Pons (tissue), 1 donor: Measurements from ENCODE around the gene OR10P1.
A peak's percentile ranks its signal among the peaks of the same experiment; 100 is the strongest.
"Not testable (repeated sequence)": the region's sequence is repeated elsewhere in the genome, so short reads cannot be mapped to it uniquely, and the experiment has no call there.

Source experiments
- DNase-seq: peaks from one replicate; pipeline ENCODE4 v3.0.0-alpha.2; 2016; ENCODE audit warnings: low spot score

The OR10P1 gene

GRCh38 chr12:55636853-55637252, at the start of gene OR10P1:
Gene OR10P1 (plus strand): TSS chr12:55636892. CDS start chr12:55636892, 0 bp downstream.
- no peak for DNase-seq

DNA sequence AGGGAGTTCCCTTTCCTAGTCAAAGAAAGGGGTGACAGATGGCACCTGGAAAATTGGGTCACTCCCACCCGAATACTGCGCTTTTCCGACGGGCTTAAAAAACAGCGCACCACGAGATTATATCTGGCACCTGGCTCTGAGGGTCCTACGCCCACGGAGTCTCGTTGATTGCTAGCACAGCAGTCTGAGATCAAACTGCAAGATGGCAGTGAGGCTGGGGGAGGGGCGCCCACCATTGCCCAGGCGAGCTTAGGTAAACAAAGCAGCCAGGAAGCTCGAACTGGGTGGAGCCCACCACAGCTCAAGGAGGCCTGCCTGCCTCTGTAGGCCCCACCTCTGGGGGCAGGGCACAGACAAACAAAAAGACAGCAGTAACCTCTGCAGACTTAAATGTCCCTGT, 46.5 kb upstream of the OR10P1 start:
- DNase-seq: not testable (repeated sequence)

GRCh38 chr12:55607821-55608594, 28.7 kb upstream of the OR10P1 start:
- DNase-seq: no peak

GRCh38 chr12:55610598-55610997, 26.1 kb upstream of the OR10P1 start:
- no peak for DNase-seq

- DNase-seq: no peak
These were observed 24.0 kb upstream of the OR10P1 start for GRCh38 chr12:55612646-55613045.

GRCh38 chr12:55614764-55615163, 21.9 kb upstream of the OR10P1 start:
- DNase-seq: no peak

- peak; percentile 94 for DNase-seq
These were observed 17.1 kb upstream of the OR10P1 start for GRCh38 chr12:55619354-55620138.

GRCh38 chr12:55624056-55624455, 12.6 kb upstream of the OR10P1 start:
- DNase-seq: no peak

GRCh38 chr12:55626154-55626553, 10.5 kb upstream of the OR10P1 start:
- peak; percentile 14 for DNase-seq

GRCh38 chr12:55629058-55629841, 7.4 kb upstream of the OR10P1 start:
- no peak for DNase-seq

- no peak for DNase-seq
These were observed 5.6 kb upstream of the OR10P1 start for GRCh38 chr12:55631056-55631455.

DNA sequence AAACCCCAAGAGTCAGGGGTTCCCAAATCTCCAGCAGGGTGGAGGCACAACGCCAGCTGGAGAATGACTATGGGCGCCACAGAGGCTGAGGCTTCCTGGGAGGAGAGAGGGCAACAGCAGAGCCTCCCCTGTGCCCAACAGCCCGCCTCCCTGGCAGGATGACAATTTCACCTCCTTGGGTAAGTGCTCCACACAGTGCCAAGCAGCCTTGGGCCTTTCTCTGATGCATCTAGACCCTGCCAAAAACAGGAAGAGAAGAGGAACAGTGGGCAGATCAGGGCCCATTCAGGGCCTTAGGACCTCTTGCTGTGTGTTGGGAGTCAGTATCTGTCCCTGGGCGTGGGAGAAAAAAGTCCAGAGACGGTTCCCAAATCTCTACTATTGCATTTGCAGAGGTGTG, 5.0 kb upstream of the OR10P1 start:
- no peak for DNase-seq

- DNase-seq: no peak
These were observed 3.5 kb upstream of the OR10P1 start for GRCh38 chr12:55633151-55633550.

- DNase-seq: no peak
These were observed 506 bp upstream of the OR10P1 start for GRCh38 chr12:55636116-55636655.

DNA sequence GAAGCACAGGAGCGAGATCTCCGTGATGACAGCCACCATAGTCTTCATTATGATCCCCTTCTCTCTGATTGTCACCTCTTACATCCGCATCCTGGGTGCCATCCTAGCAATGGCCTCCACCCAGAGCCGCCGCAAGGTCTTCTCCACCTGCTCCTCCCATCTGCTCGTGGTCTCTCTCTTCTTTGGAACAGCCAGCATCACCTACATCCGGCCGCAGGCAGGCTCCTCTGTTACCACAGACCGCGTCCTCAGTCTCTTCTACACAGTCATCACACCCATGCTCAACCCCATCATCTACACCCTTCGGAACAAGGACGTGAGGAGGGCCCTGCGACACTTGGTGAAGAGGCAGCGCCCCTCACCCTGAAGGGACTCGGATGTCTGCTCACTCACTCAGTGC, 775 bp downstream of the OR10P1 start:
- DNase-seq: no peak

- DNase-seq: no peak
These were observed 4.9 kb downstream of the OR10P1 start for GRCh38 chr12:55641595-55641994.

DNA sequence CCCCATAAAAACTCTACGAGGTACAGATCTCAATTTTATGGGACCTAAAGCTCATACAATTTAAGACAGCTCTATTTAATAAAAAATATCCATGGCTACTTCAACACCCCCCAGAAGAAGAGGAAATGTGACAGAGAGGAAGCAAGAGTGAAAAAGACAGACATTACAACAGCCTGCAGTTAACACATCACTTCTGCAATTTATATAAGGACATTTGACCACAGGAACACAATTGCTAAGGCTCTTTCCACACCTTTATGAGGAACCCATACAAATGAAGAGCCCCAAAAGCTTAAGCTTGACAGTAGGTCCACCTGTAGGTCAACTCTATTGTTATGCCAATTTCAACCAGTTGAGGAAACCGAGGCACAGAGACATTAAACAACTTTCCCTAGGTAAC, 5.6 kb downstream of the OR10P1 start:
- DNase-seq: peak; percentile 77

DNA sequence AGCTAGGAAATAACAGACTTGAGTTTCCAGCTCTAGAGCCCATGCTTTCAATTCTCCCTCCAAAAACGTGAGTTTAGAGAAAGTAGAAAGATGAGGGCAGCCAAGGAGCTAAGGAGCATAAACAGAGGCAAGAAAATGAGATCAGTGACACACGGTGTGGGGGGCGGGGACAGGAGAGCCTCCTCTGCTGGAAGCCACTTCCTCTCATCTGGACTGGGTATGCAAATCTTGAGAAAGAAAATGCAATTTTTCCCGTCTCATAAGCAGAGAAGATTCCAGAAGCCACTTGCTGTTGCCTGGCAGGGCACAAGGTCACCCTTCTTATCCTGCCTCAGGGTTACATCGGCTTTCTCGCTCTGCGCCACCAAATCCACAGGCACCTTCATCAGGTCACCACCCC, 6.0 kb downstream of the OR10P1 start:
- DNase-seq: no peak

DNA sequence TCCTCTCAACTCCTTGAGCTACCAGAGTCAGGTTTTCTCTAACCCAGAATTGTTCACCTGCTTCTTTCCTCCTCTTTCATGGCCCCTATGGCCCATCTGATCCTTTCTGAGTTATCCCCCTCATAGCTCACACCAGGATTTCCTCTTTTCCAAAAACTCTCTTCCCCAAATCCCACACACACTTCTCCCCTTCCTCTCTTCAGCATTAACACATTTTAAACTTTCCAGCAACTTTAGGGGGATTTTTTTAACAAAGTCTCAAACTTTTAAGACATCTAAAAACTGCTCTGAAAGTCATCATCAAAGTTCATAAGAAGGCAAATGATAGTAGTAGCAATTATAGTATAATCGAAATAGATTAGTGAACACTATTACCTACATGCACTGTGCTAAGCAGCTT, 7.9 kb downstream of the OR10P1 start:
- no peak for DNase-seq

DNA sequence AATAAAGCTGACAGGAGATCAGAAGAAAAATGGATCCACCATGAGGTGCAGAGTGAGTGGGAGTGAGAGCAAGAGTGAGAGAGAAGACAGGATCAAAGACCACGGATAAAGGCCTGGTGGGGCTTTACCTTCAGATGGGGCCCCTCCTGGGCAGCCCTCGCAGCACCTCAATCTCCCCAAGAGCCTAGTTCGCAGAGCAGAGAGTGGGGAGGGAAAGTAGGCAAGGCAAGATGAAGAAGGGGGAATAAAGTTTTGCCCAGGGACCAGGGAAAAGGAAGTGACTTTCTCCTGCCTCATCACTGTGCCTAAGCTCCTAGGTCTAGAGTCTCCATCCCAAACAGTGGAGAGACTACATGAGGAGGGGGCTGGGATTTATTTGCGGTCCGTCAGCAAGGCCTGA, 10.3 kb downstream of the OR10P1 start:
- no peak for DNase-seq

GRCh38 chr12:55650620-55651298, 14.1 kb downstream of the OR10P1 start:
- DNase-seq: not testable (repeated sequence)

GRCh38 chr12:55651299-55651683, 14.6 kb downstream of the OR10P1 start:
- no peak for DNase-seq
